Hematopoietic multipotent progenitor cell treated with erythropoietin and hydrocortisone succinate and interleukin-3 and kit ligand, for 6 days (in vitro differentiated cells): ENCODE measurements around the gene BCL2A1.
"Not testable (repeated sequence)": the region's sequence is repeated elsewhere in the genome, so short reads cannot be mapped to it uniquely, and the experiment has no call there.

Source experiments
- DNase-seq: peaks from one replicate; pipeline ENCODE4 v3.0.0-alpha.2; 2015

Gene BCL2A1

GRCh38 chr15:79956354-79956939 is 14.5 kb downstream of the BCL2A1 start:
- no peak for DNase-seq

DNA sequence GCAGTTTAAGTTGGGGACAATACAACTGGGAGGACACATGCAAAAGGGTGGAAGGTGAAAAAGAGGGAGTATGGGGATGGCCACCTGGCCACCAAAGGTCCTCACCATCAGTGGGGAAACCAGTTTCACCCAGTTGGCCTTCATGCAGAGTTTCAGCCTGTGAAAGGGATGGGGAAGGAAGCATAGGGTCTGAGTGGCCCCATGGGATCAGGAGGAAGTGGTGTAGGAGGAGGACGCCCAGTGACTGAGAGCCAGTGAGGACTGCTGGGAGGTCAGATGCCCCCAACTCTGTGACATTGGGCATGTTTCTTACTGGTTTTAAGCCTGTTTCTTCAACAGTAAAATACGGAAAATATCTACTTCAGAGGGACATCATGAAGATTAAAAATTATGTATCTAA is 16.3 kb downstream of the BCL2A1 start:
- no peak for DNase-seq

DNA sequence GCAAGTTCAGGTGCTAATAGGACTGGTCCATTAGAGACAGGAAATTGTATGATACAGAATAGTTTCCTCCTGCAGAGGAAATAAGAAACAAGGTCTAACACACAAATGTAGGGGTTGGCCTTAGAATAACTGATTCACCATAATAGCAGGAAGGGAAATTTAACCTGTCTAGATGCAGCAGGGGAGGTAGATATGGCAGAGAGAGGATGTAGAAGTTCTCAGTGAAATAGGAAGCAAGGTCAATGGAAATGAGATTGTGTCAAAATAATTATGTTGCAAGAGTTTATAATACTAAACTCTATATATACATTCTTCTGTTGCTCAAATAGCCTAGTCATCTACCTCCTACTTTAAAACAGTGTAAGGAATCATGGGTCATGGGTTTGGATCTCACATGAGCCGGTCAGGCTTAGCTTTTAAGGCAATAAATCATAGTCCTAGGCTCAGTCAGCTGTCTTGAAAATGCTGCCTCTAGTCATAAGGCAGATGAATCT is 17.0 kb downstream of the BCL2A1 start:
- peak; percentile 16 for DNase-seq

DNA sequence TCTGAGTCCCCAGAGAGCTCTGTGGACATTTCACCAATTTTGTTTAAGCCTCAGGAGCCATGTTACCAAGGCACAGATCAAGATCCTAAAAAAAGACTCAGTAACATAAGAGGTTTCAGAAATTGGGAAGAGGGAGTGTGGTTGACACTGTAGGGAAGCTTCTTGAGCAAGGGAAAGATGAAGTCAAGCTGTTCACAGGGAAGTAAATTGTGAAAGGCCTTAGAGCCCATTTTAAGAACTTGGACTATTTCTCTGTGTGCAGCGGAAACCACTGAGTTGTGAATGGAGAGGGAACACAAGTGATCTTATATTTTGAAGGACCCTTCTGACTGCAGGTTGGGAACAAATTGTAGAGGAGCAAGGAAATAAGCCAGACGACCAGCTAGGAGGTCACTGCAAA is 18.7 kb downstream of the BCL2A1 start:
- DNase-seq: no peak

- no peak for DNase-seq
Observed at GRCh38 chr15:79950247-79950646, 20.7 kb downstream of the BCL2A1 start.

DNA sequence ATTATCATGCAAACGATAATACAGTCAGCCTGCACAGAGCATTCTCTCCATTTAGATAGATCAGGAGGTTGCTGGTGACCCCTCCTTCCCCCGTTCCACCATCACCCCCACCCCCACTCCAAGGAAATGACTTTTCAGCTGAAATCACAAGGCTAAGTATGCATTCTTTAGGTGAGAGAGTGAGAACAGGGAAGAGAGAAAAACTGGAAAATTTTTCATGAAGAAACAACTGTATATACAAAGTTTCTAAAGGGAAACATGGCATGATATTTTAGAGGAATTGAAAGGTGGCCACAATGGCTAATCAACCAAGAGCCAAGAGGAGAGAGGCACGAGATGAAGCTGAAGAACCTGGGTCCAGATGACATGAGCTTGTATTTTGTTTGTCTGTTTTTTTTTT is 22.2 kb downstream of the BCL2A1 start:
- DNase-seq: no peak

GRCh38 chr15:79948095-79948695 is 22.8 kb downstream of the BCL2A1 start:
- peak; percentile 34 for DNase-seq

DNA sequence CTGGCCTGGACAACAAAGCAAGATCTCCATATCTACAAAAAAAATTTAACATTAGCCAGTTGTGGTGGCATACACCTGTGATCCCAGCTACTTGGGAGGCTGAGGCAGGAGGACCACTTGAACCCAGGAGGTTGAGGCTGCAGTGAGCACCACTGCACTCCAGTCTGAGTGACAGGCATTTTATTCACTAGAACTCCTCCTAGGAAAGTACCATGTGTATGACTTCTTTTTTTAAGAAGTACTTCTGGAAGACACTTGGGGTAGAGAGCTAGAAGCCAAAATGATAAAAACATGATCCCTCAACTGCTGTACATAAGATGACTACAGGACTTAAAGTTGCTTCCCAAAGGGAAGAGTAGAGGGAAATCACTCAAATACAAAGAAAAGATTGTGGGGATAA is 24.0 kb downstream of the BCL2A1 start:
- DNase-seq: no peak

DNA sequence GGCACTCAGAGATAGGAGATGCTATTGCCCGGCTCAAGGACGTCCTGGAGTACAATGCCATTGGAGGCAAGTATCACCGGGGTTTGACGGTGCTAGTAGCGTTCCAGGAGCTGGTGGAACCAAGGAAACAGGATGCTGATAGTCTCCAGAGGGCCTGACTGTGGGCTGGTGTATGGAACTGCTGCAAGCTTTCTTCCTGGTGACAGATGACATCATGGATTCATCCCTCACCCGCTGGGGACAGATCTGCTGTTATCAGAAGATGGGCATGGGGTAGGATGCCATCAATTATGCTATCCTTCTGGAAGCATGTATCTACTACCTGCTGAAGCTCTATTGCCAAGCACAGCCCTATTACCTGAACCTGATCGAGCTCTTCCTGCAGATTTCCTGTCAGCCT is 26.4 kb downstream of the BCL2A1 start:
- DNase-seq: no peak

DNA sequence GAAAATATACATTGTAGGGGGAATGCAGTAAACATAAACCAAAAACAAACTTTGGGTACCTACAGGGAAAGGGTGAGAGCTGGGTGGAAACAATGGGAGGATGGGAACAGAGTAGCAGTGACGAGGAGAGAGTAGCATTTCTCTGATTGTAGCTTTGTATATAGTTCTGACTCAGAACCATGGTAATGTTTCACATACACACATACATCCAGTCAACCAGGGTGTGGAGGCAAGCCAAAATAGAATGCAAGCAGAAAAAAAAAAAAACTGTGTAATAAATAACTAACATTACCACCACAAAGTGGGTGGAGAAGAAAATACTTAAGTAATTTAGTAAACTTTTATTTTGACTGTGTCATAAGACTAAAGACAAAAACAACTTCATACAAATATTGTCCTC is 27.2 kb downstream of the BCL2A1 start:
- no peak for DNase-seq

DNA sequence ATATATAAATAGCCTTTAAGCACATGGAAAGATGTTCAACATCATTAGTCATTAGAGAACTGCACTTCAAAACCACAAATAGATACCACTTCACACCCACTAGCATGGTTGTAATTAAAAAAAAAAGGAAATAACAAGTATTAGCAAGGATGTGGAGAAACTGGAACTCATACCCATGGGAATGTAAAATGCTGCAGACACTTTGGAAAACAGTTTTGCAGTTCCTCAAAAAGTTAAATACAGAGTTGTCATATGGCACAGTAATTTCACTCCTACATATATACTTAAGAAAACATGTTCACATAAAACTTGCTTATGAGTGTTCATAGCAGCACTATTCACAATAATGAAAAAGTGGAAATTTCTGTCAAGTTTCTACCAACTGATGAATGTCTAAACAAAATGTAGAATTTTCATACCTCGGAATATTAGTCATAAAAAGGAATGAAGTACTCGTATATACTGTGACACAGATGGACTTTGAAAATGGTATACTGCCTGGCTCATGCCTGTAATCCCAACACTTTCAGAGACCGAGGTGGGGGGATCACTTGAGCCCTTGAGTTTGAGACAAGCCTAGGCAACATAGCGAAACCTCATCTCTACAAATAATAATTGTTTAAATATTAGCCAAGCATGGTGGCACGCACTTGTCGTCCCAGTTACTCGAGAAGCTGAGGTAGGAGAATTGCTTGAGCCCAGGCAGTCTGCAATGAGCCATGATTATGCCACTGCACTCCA is 28.1 kb downstream of the BCL2A1 start:
- no peak for DNase-seq

DNA sequence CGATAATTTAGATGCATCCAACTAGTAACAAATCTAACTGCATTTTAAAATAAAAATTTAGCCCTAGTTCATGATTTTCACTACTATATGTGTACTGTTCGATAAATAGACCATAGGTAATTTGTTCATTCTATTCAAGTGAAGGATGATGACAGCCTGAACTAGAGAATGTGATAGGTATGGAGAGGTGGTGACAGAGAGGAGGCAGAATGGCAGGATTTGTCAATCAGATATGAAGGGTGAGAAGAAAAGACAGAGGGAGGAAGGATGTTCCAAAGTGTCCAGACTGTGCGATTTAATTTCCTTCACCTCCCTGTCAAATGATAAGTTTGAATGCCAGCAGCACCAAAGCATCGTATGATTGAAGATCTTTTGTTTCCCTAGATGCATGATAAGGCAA is 31.6 kb downstream of the BCL2A1 start:
- no peak for DNase-seq

- no peak for DNase-seq
Observed at GRCh38 chr15:79938143-79938542, 32.9 kb downstream of the BCL2A1 start.

DNA sequence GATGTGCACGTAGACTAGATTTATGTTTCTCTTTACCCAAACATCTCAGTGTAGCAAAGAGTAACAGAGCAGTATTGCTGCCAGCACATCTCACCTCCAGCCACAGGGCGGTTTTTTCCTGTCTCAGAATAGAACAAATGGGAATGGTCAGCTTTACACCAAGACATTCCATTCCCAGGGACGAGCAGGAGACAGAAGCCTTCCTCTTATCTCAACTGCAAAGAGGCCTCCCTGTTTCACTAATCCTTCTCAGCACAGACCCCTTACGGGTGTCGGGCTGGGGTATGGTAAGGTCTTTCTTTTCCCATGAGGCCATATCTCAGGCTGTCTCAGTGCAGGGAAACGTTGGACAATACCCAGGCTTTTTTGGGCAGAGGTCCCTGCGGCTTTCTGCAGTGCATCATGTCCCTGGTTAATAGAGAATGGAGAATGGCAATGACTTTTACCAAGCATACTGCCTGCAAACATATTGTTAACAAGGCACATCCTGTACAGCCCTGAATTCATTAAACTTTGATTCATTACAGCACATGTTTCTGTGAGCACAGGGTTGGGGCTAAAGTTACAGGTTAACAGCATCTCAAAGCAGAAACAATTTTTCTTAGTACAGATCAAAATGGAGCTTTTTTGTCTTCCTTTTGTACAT is 35.3 kb downstream of the BCL2A1 start:
- not testable (repeated sequence) for DNase-seq

- DNase-seq: no peak
Observed at GRCh38 chr15:79933231-79933630, 37.8 kb downstream of the BCL2A1 start.

GRCh38 chr15:79932447-79932846 is 38.5 kb downstream of the BCL2A1 start:
- DNase-seq: no peak

DNA sequence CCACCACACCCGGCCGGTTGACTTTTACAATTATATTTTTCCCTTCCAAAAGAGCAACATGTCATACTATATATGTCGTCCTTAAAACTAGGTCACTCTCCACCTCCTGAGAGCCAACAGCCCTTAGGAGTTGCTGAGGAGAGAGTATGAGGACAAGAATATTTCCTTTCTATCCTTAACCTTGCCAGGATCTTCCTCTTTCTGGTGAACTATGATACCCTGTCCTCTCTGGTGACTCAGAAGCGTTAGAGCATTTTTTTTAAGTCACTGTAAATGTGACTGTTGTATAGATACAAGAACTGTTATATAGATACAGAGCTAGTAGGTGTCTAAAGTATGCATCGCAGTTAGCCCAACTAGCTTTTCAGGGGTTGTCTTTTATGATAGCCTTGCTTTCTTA is 40.5 kb downstream of the BCL2A1 start:
- no peak for DNase-seq

DNA sequence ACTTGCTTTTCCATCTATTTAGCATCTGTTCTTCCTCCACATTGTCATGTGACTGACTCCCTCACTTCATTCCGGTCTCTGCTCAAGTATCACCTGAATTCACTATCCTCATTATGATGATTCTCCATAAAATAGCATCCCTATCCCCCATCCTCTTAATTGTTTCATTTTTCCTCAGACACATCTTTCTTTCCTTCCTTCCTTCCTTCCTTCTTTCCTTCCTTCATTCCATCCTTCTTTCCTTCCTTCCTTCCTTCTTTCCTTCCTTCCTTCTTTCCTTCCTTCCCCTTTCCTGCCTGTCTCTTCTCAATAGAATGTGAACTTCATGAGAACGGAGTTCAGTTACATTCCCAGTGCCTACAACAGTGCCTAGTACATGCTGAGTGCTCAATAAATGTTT is 41.6 kb downstream of the BCL2A1 start:
- no peak for DNase-seq

GRCh38 chr15:79926116-79926515 is 44.9 kb downstream of the BCL2A1 start:
- not testable (repeated sequence) for DNase-seq

- DNase-seq: no peak
Observed at GRCh38 chr15:79924379-79924778, 46.6 kb downstream of the BCL2A1 start.

DNA sequence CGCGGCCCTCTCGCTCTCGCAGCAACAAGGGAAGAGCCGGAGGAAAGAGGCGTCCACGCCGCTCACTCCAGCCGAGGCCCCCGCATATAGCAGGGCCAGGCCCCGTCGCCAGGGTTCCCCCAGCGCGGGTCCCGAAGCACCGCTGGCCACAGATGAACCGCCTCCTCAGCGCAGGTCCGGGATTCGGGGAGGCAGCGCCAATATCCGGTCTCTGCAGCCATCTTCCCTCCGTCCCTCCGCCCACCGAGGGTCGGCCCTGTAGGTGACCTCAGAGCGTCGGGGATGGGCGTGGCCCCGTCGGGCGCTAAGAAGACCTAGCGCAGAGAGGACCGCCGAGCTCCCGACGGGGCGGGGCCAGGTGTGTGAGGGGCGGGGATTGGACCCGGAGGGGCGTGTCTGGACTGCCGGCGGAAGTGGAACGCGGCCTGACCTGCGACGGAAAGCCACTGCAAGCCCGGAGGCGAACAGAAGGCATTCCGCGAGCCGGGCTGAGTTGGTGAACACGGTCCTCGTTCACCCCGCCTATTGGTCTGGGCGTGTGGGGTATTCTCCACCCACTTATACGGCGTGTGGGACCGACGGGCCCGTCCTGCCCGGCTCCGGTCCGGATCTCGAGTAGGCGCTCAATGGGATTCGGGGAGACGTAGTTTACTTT is 47.4 kb downstream of the BCL2A1 start:
- DNase-seq: peak; percentile 98

- DNase-seq: peak; percentile 81
Observed at GRCh38 chr15:79923079-79923514, 47.9 kb downstream of the BCL2A1 start.

GRCh38 chr15:79922512-79923078 is 48.4 kb downstream of the BCL2A1 start:
- DNase-seq: no peak
